ENCODE measurements around the gene MMP19.

DNA sequence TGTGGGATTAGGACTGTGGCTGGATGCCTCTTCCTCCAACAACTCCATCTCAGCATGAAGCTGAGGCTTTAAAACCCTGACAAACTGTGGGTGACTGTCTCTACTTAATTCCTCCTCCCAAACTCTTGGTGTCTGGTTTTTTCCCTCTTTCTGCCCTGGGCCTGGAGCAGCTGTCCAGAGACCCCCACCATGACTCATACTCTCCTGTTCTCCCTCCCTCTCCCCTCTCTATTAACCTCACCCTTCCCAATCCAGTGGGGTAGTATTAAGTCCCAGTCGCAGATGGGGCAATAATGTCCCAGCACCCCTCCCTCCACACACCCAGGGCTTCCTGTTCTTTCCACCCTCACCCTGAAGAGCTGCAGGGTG is 11.3 kb downstream of the MMP19 start:
- no peak for TF ChIP-seq EP300 (IDR thresholded peaks at IDR 0.05)
- TF ChIP-seq, protein P1, sequence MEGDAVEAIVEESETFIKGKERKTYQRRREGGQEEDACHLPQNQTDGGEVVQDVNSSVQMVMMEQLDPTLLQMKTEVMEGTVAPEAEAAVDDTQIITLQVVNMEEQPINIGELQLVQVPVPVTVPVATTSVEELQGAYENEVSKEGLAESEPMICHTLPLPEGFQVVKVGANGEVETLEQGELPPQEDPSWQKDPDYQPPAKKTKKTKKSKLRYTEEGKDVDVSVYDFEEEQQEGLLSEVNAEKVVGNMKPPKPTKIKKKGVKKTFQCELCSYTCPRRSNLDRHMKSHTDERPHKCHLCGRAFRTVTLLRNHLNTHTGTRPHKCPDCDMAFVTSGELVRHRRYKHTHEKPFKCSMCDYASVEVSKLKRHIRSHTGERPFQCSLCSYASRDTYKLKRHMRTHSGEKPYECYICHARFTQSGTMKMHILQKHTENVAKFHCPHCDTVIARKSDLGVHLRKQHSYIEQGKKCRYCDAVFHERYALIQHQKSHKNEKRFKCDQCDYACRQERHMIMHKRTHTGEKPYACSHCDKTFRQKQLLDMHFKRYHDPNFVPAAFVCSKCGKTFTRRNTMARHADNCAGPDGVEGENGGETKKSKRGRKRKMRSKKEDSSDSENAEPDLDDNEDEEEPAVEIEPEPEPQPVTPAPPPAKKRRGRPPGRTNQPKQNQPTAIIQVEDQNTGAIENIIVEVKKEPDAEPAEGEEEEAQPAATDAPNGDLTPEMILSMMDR (IDR thresholded peaks at IDR 0.05) = no peak

Data from esophagus muscularis mucosa (tissue), 3 donors.